Keratinocyte (primary cell): ENCODE measurements around the gene SYNJ1. TPM values are rescaled to one million over a fixed set of nuclear protein-coding genes. Genes with fewer than 3 reads are reported as not detected.
A peak's percentile ranks its signal among the peaks of the same experiment; 100 is the strongest.
"Not testable (repeated sequence)": the region's sequence is repeated elsewhere in the genome, so short reads cannot be mapped to it uniquely, and the experiment has no call there.

Experiments
- DNase-seq: peaks from one replicate; pipeline ENCODE4 v3.0.0-alpha.2; 2011; ENCODE audit warnings: low read depth, missing footprints, low spot score
- FAIRE-seq: peaks from 2 replicates; lab custom pipeline; 2011; peaks lifted over from hg19 to GRCh38; lab: Jason Lieb, UNC
- H2AFZ ChIP-seq: 2 replicates; pipeline ENCODE4 v1.6.0; 2012; ENCODE audit warnings: low read length, control low read depth, inconsistent platforms; ENCODE audit not compliant: control insufficient read depth
- H3K27ac ChIP-seq: 2 replicates; pipeline ENCODE4 v1.5.1; 2011; ENCODE audit warnings: low read length; ENCODE audit not compliant: control insufficient read depth, insufficient read depth
- H3K27me3 ChIP-seq: 3 replicates; pipeline ENCODE4 v1.6.0; 2011; ENCODE audit warnings: low read length; ENCODE audit not compliant: control insufficient read depth, insufficient read depth; ENCODE audit errors: extremely low read depth
- H3K36me3 ChIP-seq, 2 experiments: 2 replicates in 1 of 2; 3 replicates in 1 of 2; pipeline ENCODE4 v1.5.1; 2011; ENCODE audit warnings: low read length in 2 of 2, mild to moderate bottlenecking in 1 of 2; ENCODE audit not compliant: control insufficient read depth in 2 of 2, insufficient read depth in 2 of 2; ENCODE audit errors: extremely low read depth in 1 of 2
- H3K4me1 ChIP-seq: 3 replicates; pipeline ENCODE4 v1.5.1; 2011; ENCODE audit warnings: low read length; ENCODE audit not compliant: control insufficient read depth, insufficient read depth; ENCODE audit errors: extremely low read depth
- H3K4me2 ChIP-seq: 3 replicates; pipeline ENCODE4 v1.6.0; 2011; ENCODE audit warnings: low read depth, low read length; ENCODE audit not compliant: control insufficient read depth, insufficient read depth; ENCODE audit errors: extremely low read depth
- H3K4me3 ChIP-seq, 3 experiments: fragments of 200-600 bp in 1 of 3; sonication (generic) in 1 of 3; 2 replicates in 2 of 3; 3 replicates in 1 of 3; pipeline ENCODE4 v1.5.1; 2011 to 2016; ENCODE audit warnings: low read length in 3 of 3, mild to moderate bottlenecking in 3 of 3, control low read depth in 2 of 3, inconsistent platforms in 1 of 3, low read depth in 1 of 3, mixed read lengths in 1 of 3, mixed run types in 1 of 3, moderate library complexity in 1 of 3; ENCODE audit not compliant: control insufficient read depth in 2 of 3, insufficient read depth in 2 of 3; ENCODE audit errors: extremely low read depth in 1 of 3
- H3K79me2 ChIP-seq: 2 replicates; pipeline ENCODE4 v1.6.0; 2012; ENCODE audit warnings: low read length; ENCODE audit not compliant: control insufficient read depth, insufficient read depth
- H3K9ac ChIP-seq: 3 replicates; pipeline ENCODE4 v1.6.0; 2011; ENCODE audit warnings: low read length; ENCODE audit not compliant: control insufficient read depth, insufficient read depth; ENCODE audit errors: extremely low read depth
- H3K9me1 ChIP-seq: 3 replicates; pipeline ENCODE4 v1.6.0; 2011; ENCODE audit warnings: low read length; ENCODE audit not compliant: control insufficient read depth, insufficient read depth; ENCODE audit errors: extremely low read depth
- H3K9me3 ChIP-seq: 2 replicates; pipeline ENCODE4 v1.5.1; 2012; ENCODE audit warnings: low read depth, low read length; ENCODE audit not compliant: control insufficient read depth
- H4K20me1 ChIP-seq: 3 replicates; pipeline ENCODE4 v1.6.0; 2011; ENCODE audit warnings: low read length; ENCODE audit not compliant: control insufficient read depth, insufficient read depth; ENCODE audit errors: extremely low read depth
- CTCF ChIP-seq, 3 experiments: IDR thresholded peaks in 1 of 3; conservative IDR thresholded peaks in 1 of 3; optimal IDR thresholded peaks in 1 of 3; 2 replicates in 2 of 3; 3 replicates in 1 of 3; pipeline versions ENCODE3 to v1.5.1; 2011; ENCODE audit warnings: low read length in 3 of 3, mild to moderate bottlenecking in 3 of 3, moderate library complexity in 2 of 3, control low read depth in 1 of 3, inconsistent platforms in 1 of 3; ENCODE audit not compliant: insufficient read depth in 2 of 3; ENCODE audit errors: extremely low read depth in 1 of 3
- EZH2 ChIP-seq: IDR thresholded peaks from one replicate; pipeline ENCODE4 v1.6.1; 2012; ENCODE audit warnings: inconsistent platforms, mild to moderate bottlenecking, low read length, moderate library complexity
- dilution Hi-C: fragments of 300-500 bp; cut with MboI; formaldehyde crosslinking; loops from one replicate; pipeline ENCODE4 v1.7.0; 2020; ENCODE audit warnings: low sequenced_read_pairs; ENCODE audit not compliant: extremely low pct_ligation_motif_present
- polyA plus RNA-seq, 5 experiments: library from polyadenylated mRNA; depleted of rRNA in 3 of 5; stranded (reverse) in 3 of 5; stranded (forward) in 1 of 5; unstranded in 1 of 5; fragments of >200 nt; gene quantifications; 1 replicate in 1 of 5; 2 replicates in 3 of 5; 3 replicates in 1 of 5; pipeline versions ENCODE4 v1.2.1 to v1.2.3, GENCODE V29; 2011 to 2012; ENCODE audit warnings: missing spikeins in 2 of 5, low read depth in 1 of 5, low replicate concordance in 1 of 5

Gene SYNJ1
- polyA plus RNA-seq, 1 donor (not counting 4 experiments of a cell fraction or from before 2014, with no cell fraction given), result 4.9 TPM

GRCh38 chr21:32612075-32612998 is 115.5 kb downstream of the SYNJ1 start, which contains the start of gene CFAP298:
Gene CFAP298, minus strand, starts transcription at chr21:32612377. Its CDS starts 134 bp downstream, at chr21:32612243.
- TF ChIP-seq CTCF (optimal IDR thresholded peaks at IDR 0.05 in 1 of 3, IDR thresholded peaks at IDR 0.05 in 1 of 3, conservative IDR thresholded peaks at IDR 0.05 in 1 of 3; ENCODE audit: extremely low read depth in 1 of 3, insufficient read depth in 2 of 3, low read length in 3 of 3) (no peak), EZH2 (no peak)
- no peaks in the 10 kb centered on the region for H4K20me1 ChIP-seq
- no peaks in the 10 kb centered on the region for H3K9me3 ChIP-seq
- H3K4me2 ChIP-seq, result peak within 1 kb of the TSS; percentile 75
- peak; percentile 41 for FAIRE-seq
- H3K27me3 ChIP-seq, result no peaks in the 10 kb centered on the region
- dilution Hi-C loops, result no loop called here
- H3K9ac ChIP-seq, result peak within 1 kb of the TSS; percentile 89
- H3K27ac ChIP-seq, result peak within 1 kb of the TSS; percentile 94
- H3K79me2 ChIP-seq, result peaks cover 31% of the 10 kb centered on the region
- H2AFZ ChIP-seq, result peak within 1 kb of the TSS; percentile 97
- H3K4me3 ChIP-seq, result peak within 1 kb of the TSS; percentile 72 to 100 (median 96)
- H3K4me1 ChIP-seq, result no peaks in the 10 kb centered on the region
- H3K36me3 ChIP-seq, result peaks cover 6 to 7% of the 10 kb centered on the region in 2 experiments
- no peaks in the 10 kb centered on the region for H3K9me1 ChIP-seq
- DNase-seq, result no peak

DNA sequence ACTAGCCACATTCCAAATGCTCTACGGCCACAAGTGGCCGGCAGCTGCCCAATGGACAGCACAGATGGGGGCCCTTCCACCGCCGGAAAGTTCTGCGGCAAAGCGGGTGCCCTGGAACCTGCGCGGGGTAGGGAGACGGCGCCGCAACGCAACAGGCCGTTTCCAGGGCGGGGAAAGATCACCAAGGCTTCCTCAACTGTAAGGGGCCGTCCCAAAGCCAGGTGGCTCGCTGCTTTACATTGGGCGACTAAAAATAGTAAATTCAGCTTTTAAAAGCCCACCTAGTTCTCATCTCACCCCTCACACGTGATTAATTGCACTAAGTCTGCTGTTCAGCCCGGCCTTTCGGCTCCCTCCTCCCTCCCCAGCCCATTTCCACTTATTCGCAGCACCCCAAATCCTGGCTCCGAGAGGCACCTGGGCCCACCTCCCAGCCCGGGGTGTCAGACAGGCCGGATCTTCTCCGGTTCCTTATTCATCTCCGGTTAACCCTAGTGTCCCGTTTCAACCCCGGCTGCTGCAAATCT is 116.3 kb downstream of the SYNJ1 start:
- H3K9ac ChIP-seq, result peak overlapping the region; percentile 89
- FAIRE-seq, result no peak
- dilution Hi-C loops, result no loop called here

DNA sequence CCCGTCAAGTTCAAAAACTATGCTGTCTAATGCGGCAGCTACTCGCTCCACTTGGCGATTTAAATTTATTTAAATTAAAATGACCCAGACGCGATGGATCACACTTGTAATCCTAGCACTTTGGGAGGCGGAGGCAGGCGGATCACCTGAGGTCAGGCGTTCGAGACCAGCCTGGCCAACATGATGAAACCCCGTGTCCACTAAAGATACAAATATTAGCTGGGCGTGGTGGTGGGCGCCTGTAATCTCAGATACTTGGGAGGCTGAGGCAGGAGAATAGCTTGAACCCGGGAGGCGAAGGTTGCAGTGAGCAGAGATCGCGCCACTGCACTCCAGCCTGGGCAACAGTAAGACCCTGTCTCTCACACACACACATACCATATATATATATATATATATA is 116.9 kb downstream of the SYNJ1 start:
- H3K27me3 ChIP-seq, H3K27ac ChIP-seq, H4K20me1 ChIP-seq, H2AFZ ChIP-seq, H3K9ac ChIP-seq, H3K9me1 ChIP-seq, dilution Hi-C loops, H3K36me3 ChIP-seq, H3K9me3 ChIP-seq, FAIRE-seq, DNase-seq, H3K4me1 ChIP-seq: not testable (repeated sequence)
- Histone ChIP-seq H3K79me2 (peaks cover 31% of the 10 kb centered on the region), H3K4me2 (peak overlapping the region; percentile 52), H3K4me3 (peak overlapping the region; percentile 19 to 100 (median 72))

More for the DNA sequence above, 116.3 kb downstream of the SYNJ1 start:
- no peaks in the 10 kb centered on the region for H3K27me3 ChIP-seq
- peaks cover 6 to 7% of the 10 kb centered on the region in 2 experiments for H3K36me3 ChIP-seq
- no peaks in the 10 kb centered on the region for H3K4me1 ChIP-seq
- no peaks in the 10 kb centered on the region for H3K9me1 ChIP-seq
- TF ChIP-seq EZH2 (no peak), CTCF (optimal IDR thresholded peaks at IDR 0.05 in 1 of 3, IDR thresholded peaks at IDR 0.05 in 1 of 3, conservative IDR thresholded peaks at IDR 0.05 in 1 of 3; ENCODE audit: extremely low read depth in 1 of 3, insufficient read depth in 2 of 3, low read length in 3 of 3) (no peak)
- peaks cover 31% of the 10 kb centered on the region for H3K79me2 ChIP-seq
- peak overlapping the region; percentile 94 for H3K27ac ChIP-seq
- H4K20me1 ChIP-seq, result no peaks in the 10 kb centered on the region
- peak overlapping the region; percentile 72 to 100 (median 96) for H3K4me3 ChIP-seq
- peak overlapping the region; percentile 97 for H2AFZ ChIP-seq
- no peaks in the 10 kb centered on the region for H3K9me3 ChIP-seq
- no peak for DNase-seq
- H3K4me2 ChIP-seq, result peak overlapping the region; percentile 75
